DND-41 (cell line): Measurements from ENCODE around the gene CACNA1H.
"Not testable (repeated sequence)": the region's sequence is repeated elsewhere in the genome, so short reads cannot be mapped to it uniquely, and the experiment has no call there.

Experiments used
- ATAC-seq: fragments of 200-7000 bp; cut with Tn5 transposase; 3 replicates; pipeline ENCODE4 v1.9.1; 2021; ENCODE audit warnings: low read depth; ENCODE audit not compliant: insufficient read depth
- DNase-seq: peaks from one replicate; pipeline ENCODE4 v3.0.0-alpha.2; 2020
- H2AFZ ChIP-seq: 2 replicates; pipeline ENCODE4 v1.6.0; 2012; ENCODE audit warnings: low read depth, low read length
- H3K27ac ChIP-seq: 2 replicates; pipeline ENCODE4 v1.5.1; 2012; ENCODE audit warnings: low read length, inconsistent platforms
- H3K27me3 ChIP-seq: fragments of 200-600 bp; sonication (generic); 2 replicates; pipeline ENCODE4 v1.6.0; 2012; ENCODE audit warnings: low read length, mild to moderate bottlenecking, inconsistent platforms; ENCODE audit not compliant: insufficient read depth, poor library complexity
- H3K36me3 ChIP-seq: 2 replicates; pipeline ENCODE4 v1.5.1; 2012; ENCODE audit warnings: low read length, inconsistent platforms; ENCODE audit not compliant: insufficient read depth
- H3K4me1 ChIP-seq: 2 replicates; pipeline ENCODE4 v1.5.1; 2012; ENCODE audit warnings: mild to moderate bottlenecking, low read length; ENCODE audit not compliant: insufficient read depth
- H3K4me2 ChIP-seq: 2 replicates; pipeline ENCODE4 v1.6.0; 2012; ENCODE audit warnings: mild to moderate bottlenecking, moderate library complexity, low read length, inconsistent platforms; ENCODE audit not compliant: insufficient read depth
- H3K4me3 ChIP-seq, 2 experiments: fragments of 200-600 bp in 1 of 2; shearing (Covaris generic) in 1 of 2; 2 replicates each; pipeline ENCODE4 v1.5.1; 2012 to 2016; ENCODE audit warnings: inconsistent platforms in 2 of 2, low read length in 2 of 2, mild to moderate bottlenecking in 2 of 2, low read depth in 1 of 2, moderate library complexity in 1 of 2
- H3K79me2 ChIP-seq: 2 replicates; pipeline ENCODE4 v1.6.0; 2012; ENCODE audit warnings: low read length, inconsistent platforms; ENCODE audit not compliant: insufficient read depth
- H3K9ac ChIP-seq: 2 replicates; pipeline ENCODE4 v1.6.0; 2012; ENCODE audit warnings: low read depth, mild to moderate bottlenecking, inconsistent platforms, low read length, moderate library complexity
- H3K9me3 ChIP-seq: 2 replicates; pipeline ENCODE4 v1.5.1; 2012; ENCODE audit warnings: low read length, moderate library complexity, mild to moderate bottlenecking, inconsistent platforms; ENCODE audit not compliant: insufficient read depth, severe bottlenecking
- H4K20me1 ChIP-seq: 2 replicates; pipeline ENCODE4 v1.6.0; 2012; ENCODE audit warnings: low read length; ENCODE audit not compliant: insufficient read depth
- EZH2 ChIP-seq: IDR thresholded peaks from 3 replicates; pipeline ENCODE4 v1.6.1; 2012; ENCODE audit warnings: borderline replicate concordance, low read depth, mild to moderate bottlenecking, moderate library complexity, low read length, inconsistent platforms; ENCODE audit not compliant: severe bottlenecking
- TF ChIP-seq, protein P1 (sequence below): IDR thresholded peaks from 2 replicates; pipeline ENCODE4 v1.5.1; 2012; ENCODE audit warnings: borderline replicate concordance, low read length, moderate library complexity, mild to moderate bottlenecking; ENCODE audit not compliant: poor library complexity, severe bottlenecking; ENCODE audit errors: extremely low read depth

Gene CACNA1H

DNA sequence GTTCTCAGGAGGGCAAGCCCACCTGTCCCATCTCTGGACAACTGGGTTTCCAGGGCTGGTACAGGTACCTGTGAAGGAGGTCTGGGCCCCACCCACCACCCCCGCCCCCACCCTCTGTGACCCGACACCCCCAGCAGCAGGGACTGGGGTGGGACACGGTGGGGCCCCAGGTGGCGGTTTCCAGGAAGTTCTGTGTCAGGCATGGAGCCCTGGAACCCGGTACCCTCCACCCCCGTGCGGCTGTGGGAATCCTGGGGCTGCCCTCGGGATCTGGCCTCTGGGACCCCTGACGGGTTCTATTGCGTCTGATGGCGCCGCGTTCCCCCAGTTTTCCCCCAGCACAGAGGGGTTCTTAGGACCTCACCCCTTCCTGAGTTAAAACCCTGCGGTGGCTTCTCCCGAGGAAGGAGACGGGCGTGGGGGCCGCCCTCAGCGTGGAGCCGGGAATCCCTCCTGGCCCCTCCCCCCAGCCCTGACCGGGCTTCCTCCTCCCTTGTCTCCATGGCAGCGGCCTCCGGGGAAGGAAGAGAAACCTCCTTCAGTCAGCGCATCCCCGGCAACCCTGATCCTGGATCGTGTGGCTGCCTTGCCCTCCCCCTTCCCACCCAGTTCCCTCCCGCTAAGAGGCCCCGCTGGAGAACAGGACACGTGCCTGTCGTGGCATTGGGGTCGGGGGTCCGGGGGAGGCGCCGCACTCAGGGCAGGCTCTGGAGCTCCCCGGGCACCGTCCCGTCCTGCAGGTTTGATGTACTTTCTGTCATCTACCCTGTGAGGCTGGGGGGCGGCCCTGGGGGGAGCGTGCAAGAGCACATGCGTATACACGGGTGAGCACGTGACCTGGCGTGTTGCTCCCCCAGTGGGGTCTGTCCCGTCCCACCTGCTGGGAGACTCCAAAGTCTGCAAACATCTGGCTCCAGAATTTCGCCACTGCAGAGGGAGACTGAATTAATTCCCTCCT lies 30.3 kb downstream of the CACNA1H start:
- peaks cover 5% of the 10 kb centered on the region; the same call in 1 of the 2 replicates for H4K20me1 ChIP-seq
- no peaks in the 10 kb centered on the region for H3K36me3 ChIP-seq
- H3K4me2 ChIP-seq: no peak overlapping the region
- no peak overlapping the region for H2AFZ ChIP-seq
- no peaks in the 10 kb centered on the region for H3K27me3 ChIP-seq
- TF ChIP-seq EZH2: no peak
- TF ChIP-seq, protein P1, sequence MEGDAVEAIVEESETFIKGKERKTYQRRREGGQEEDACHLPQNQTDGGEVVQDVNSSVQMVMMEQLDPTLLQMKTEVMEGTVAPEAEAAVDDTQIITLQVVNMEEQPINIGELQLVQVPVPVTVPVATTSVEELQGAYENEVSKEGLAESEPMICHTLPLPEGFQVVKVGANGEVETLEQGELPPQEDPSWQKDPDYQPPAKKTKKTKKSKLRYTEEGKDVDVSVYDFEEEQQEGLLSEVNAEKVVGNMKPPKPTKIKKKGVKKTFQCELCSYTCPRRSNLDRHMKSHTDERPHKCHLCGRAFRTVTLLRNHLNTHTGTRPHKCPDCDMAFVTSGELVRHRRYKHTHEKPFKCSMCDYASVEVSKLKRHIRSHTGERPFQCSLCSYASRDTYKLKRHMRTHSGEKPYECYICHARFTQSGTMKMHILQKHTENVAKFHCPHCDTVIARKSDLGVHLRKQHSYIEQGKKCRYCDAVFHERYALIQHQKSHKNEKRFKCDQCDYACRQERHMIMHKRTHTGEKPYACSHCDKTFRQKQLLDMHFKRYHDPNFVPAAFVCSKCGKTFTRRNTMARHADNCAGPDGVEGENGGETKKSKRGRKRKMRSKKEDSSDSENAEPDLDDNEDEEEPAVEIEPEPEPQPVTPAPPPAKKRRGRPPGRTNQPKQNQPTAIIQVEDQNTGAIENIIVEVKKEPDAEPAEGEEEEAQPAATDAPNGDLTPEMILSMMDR: no peak
- no peaks in the 10 kb centered on the region for H3K9me3 ChIP-seq
- DNase-seq: no peak
- H3K27ac ChIP-seq: no peak overlapping the region
- no peak overlapping the region for H3K4me3 ChIP-seq
- no peaks in the 10 kb centered on the region for H3K79me2 ChIP-seq
- ATAC-seq: no peak
- H3K9ac ChIP-seq: no peak overlapping the region
- no peaks in the 10 kb centered on the region for H3K4me1 ChIP-seq

DNA sequence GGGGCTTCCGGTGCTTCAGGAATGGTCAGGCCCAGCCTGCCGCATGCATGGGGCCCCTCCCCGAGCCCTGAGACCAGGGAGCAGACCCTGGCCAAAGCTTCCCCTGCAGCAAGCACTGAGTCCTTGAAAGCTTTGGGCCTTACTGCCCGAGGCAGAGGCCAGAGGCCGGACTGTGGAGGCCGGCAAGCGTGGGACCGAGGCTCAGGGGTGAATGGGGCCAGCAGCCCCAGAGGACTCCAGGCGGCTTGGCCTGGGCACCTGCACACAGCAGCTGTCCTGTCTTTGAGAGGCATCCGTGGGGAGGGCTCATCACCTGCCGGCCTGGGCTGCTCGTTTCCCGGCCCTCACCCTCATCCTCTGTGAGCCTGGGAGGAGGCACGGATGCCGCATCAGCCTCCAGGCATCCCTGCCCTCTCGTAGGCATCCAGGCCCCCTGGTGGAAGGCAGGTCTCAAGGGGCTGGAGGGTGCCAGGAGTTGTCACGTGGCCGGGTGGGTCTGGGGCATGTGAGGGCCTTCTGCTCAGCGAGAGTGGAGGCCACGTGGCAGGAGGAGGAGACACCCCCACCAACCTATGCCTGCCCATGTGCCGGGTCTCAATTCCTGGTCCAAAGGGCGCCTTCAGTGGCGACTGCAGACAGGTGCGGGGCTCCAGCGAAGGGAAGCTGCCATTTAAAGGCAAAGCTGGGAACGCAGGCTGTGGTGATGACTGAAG lies 31.4 kb downstream of the CACNA1H start:
- Histone ChIP-seq H3K4me1 (no peaks in the 10 kb centered on the region), H4K20me1 (peaks cover 5% of the 10 kb centered on the region), H2AFZ (no peak overlapping the region), H3K9ac (no peak overlapping the region), H3K4me2 (no peak overlapping the region), H3K4me3 (no peak overlapping the region), H3K27ac (no peak overlapping the region), H3K27me3 (no peaks in the 10 kb centered on the region), H3K9me3 (no peaks in the 10 kb centered on the region), H3K36me3 (no peaks in the 10 kb centered on the region), H3K79me2 (no peaks in the 10 kb centered on the region)
- no peak for ATAC-seq
- no peak for TF ChIP-seq EZH2
- TF ChIP-seq, protein P1: no peak
- no peak for DNase-seq

DNA sequence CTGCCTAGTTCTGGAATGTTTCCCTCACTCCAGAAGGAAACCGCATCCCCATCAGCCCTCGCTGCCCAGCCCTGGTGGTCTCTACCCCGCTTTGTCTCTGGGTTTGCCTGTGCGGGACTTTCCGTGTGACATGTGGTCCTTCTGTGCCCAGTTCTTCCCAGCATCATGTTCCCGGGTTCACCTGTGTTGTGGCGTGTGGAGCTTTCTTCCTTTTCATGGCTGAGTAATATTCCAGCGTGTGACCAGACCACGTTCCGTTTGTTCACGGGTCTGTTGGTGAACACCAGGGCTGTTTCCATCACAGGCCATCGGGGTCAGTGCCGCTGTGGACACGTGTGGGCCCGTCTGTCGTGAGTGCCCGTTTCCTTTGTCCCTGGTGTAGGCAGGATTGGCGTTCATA lies 32.1 kb downstream of the CACNA1H start:
- H3K4me2 ChIP-seq: no peak overlapping the region
- H3K9me3 ChIP-seq: no peaks in the 10 kb centered on the region
- DNase-seq (no peak), ATAC-seq (no peak)
- H3K9ac ChIP-seq: no peak overlapping the region
- no peak overlapping the region for H2AFZ ChIP-seq
- H3K4me1 ChIP-seq: no peaks in the 10 kb centered on the region
- no peak overlapping the region for H3K27ac ChIP-seq
- peaks cover 5% of the 10 kb centered on the region for H4K20me1 ChIP-seq
- H3K4me3 ChIP-seq: no peak overlapping the region
- no peaks in the 10 kb centered on the region for H3K79me2 ChIP-seq
- no peaks in the 10 kb centered on the region for H3K36me3 ChIP-seq
- H3K27me3 ChIP-seq: no peaks in the 10 kb centered on the region
- TF ChIP-seq EZH2: no peak
- TF ChIP-seq, protein P1: no peak

DNA sequence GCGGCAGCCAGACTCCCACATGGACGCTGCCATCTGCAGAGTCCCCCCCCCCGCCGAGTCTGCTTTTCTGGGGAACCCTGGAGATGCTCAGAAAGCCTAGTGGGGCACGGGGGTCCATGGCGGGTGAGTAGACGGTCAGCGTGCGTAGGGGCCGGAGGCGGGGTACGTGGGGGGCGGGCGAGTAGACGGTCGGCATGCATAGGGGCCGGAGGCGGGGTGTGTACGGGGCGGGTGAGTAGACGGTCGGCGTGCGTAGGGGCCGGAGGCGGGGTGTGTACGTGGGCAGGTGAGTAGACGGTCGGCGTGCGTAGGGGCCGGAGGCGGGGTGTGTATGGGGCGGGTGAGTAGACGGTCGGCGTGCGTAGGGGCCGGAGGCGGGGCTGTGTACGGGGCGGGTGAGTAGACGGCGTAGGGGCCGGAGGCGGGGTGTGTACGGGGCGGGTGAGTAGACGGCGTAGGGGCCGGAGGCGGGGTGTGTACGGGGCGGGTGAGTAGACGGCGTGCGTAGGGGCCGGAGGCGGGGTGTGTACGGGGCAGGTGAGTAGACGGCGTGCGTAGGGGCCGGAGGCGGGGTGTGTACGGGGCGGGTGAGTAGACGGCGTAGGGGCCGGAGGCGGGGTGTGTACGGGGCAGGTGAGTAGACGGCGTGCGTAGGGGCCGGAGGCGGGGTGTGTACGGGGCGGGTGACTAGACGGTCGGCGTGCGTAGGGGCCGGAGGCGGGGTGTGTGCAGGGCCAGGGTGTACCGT lies 32.7 kb downstream of the CACNA1H start:
- not testable (repeated sequence) for ATAC-seq, DNase-seq, H4K20me1 ChIP-seq, H3K36me3 ChIP-seq, H3K9ac ChIP-seq, H3K4me3 ChIP-seq, H3K27me3 ChIP-seq, H2AFZ ChIP-seq, H3K9me3 ChIP-seq, H3K4me2 ChIP-seq, H3K79me2 ChIP-seq, H3K27ac ChIP-seq, H3K4me1 ChIP-seq
